Middle frontal gyrus (tissue), 1 donor: ENCODE measurements around the gene UQCRFS1.

ENCODE experiments used
- DNase-seq: peaks from one replicate; pipeline ENCODE4 v3.0.0-alpha.2; 2015; ENCODE audit warnings: low spot score; ENCODE audit errors: extremely low spot score

UQCRFS1 gene

DNA sequence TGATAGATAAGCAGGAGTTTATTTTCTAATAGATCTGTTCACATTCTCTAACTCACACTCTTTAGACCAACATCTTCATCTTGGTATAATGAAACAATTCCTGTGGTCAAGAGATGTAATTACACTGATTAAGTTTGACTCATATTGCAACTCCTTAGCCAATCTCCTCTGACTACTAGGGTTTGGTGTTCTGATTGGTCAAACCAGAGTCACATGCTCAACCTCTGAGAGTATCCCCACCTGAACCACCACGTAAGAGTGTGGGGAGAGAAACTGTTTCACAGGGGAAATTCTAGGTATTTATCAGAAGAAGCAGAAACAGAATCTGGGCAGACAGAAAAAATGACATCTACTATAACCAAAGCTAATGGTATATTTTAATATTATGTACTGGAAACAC is 42.4 kb downstream of the UQCRFS1 start:
- DNase-seq, result no peak

DNA sequence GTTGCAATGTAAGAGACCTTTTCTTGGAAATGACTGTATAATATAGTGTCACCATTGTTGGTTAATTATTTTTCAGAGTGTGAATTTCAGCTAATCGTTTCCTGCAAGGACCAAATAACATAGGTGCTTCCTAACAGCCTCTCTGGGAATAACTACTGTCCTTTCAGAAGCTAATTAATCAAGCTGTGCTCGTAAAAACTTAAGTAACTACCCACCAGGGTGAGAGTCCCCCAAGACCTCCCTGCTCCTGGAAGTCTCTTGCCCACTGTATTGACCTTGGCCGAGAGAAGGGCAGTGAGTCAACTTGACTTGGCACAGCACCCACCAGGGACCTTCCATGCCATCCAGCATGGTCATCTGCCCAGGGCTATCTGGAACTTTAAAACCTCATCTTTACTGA is 50.3 kb downstream of the UQCRFS1 start:
- DNase-seq, result no peak

DNA sequence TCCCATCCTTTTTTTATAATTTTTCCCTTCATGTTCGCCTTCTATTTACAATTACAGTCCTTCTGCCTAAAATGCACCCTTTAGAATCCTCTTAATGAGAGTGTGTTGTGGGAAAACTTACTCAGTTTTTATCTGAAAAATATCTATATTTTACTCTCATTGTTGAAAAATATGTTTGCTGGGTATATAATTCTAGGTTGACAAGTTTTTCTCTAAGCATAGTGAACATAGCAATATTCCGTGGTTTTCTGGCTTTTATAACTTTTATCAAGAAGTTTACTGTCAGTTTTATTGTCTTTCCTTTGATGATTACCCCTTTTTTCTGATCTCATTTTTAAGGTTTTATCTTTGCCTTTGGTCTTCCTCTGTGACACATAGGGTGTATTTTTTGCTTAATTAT is 57.3 kb downstream of the UQCRFS1 start:
- no peak for DNase-seq
